Thyroid gland (tissue), 4 donors: ENCODE data around the gene MIS18A. TPM values are rescaled to one million over a fixed set of nuclear protein-coding genes. Genes with fewer than 3 reads are reported as not detected.
A peak's percentile ranks its signal among the peaks of the same experiment; 100 is the strongest.

ENCODE experiments used
- DNase-seq, 2 donors: peaks; one replicate each; pipeline ENCODE4 v3.0.0-alpha.2; 2019
- H3K27ac ChIP-seq, 3 donors: fragments of 200-600 bp; sonication (generic); 1 replicate in 2 of 3; 2 replicates in 1 of 3; pipeline ENCODE4 v1.5.1; 2016 to 2019; ENCODE audit warnings: mild to moderate bottlenecking in 1 of 3, moderate library complexity in 1 of 3
- H3K27me3 ChIP-seq: fragments of 200-600 bp; sonication (generic); one replicate; pipeline ENCODE4 v1.5.1; 2019
- H3K36me3 ChIP-seq, 2 donors: fragments of 200-600 bp; sonication (generic); one replicate each; pipeline ENCODE4 v1.5.1; 2016 to 2019
- H3K4me1 ChIP-seq, 2 donors: fragments of 200-600 bp; sonication (generic); one replicate each; pipeline ENCODE4 v1.5.1; 2017 to 2019
- H3K4me3 ChIP-seq, 3 donors: fragments of 200-600 bp; sonication (generic); replicated peaks in 1 of 3; 1 replicate in 2 of 3; 2 replicates in 1 of 3; pipeline ENCODE4 v1.5.1; 2016; ENCODE audit warnings: mild to moderate bottlenecking in 1 of 3
- H3K9me3 ChIP-seq: fragments of 200-600 bp; sonication (generic); one replicate; pipeline ENCODE4 v1.5.1; 2017
- CTCF ChIP-seq, 6 experiments: fragments of 200-600 bp in 3 of 6; fragments of 450-650 bp in 3 of 6; sonication (generic) in 3 of 6; IDR thresholded peaks; one replicate each; pipeline ENCODE4 v1.5.1; 2016 to 2019; ENCODE audit warnings: antibody characterized with exemption in 6 of 6, mild to moderate bottlenecking in 2 of 6, inconsistent platforms in 1 of 6, moderate library complexity in 1 of 6
- POLR2A ChIP-seq, 2 donors: fragments of 450-650 bp; IDR thresholded peaks; one replicate each; pipeline ENCODE4 v1.6.1; 2017; ENCODE audit warnings: antibody characterized with exemption in 2 of 2, mild to moderate bottlenecking in 2 of 2, moderate library complexity in 1 of 2
- WGBS, 2 donors: methylation state at CpG; one replicate each; pipeline ENCODE4 v1.1.5; 2017; 5-methylcytosine and 5-hydroxymethylcytosine counted together
- intact Hi-C: fragments of 100-400 bp; cut with DNase I; formaldehyde crosslinking; loops from one replicate; pipeline ENCODE4 v1.15.1; 2023
- total RNA-seq, 4 donors: library from RNA; depleted of rRNA; stranded (reverse); fragments of >200 nt; gene quantifications; one replicate each; pipeline ENCODE4 v1.2.3, GENCODE V29; 2016

MIS18A gene, protein sequence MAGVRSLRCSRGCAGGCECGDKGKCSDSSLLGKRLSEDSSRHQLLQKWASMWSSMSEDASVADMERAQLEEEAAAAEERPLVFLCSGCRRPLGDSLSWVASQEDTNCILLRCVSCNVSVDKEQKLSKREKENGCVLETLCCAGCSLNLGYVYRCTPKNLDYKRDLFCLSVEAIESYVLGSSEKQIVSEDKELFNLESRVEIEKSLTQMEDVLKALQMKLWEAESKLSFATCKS
- total RNA-seq = 1 to 10 TPM; 4.8 to 7.1 (median 7.0) TPM

DNA sequence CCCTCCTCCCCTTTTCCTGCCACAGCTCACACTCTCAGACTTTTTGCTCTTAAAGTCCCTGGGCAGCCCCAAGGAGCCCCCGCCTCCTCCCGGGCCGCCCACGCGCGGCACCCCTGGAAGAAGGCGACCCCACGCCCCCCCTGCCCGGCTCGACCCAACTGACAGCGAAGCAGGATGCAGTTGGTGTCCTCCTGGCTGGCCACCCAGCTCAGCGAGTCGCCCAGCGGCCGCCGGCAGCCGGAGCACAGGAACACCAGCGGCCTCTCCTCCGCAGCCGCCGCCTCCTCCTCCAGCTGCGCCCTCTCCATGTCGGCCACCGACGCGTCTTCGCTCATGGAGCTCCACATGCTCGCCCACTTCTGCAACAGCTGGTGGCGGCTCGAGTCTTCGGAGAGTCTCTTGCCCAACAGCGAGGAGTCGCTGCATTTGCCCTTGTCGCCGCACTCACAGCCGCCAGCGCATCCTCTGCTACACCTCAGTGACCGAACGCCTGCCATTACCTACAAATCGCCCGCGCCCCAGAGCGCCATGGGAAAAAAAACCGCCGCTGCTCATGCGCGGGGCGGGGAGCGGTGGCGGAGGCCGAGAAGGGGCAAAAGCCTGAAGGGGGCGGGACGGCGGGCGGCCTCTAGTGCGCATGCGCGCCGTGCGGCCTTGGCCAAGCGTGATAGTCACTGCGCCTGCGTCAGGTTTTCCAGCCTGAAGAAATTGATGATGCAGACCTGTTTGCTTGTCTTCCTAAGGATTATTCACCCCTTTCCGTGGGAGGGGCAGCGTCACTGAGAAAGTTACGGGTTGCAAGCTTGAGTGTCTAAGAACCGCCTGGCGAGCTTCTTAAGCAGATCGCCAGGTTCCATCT lies at the start of gene MIS18A:
TSS of gene MIS18A (minus strand) at position 532 of the 859 bp plus-strand sequence. CDS start at position 497, 35 bp downstream.
- peak within 1 kb of the TSS; percentile 50 to 74 (median 51) for H3K27ac ChIP-seq
- 0% methylated on average over 38 to 40 of the region's 69 CpGs for WGBS, 2 donors
- intact Hi-C loops = no loop called here

GRCh38 chr21:32328595-32328994 lies 49.7 kb upstream of the MIS18A start:
- WGBS, 2 donors = 67 to 68% methylated on average over 3 of the region's 3 CpGs
- no peak for DNase-seq
- H3K27me3 ChIP-seq = no peaks in the 10 kb centered on the region
- H3K36me3 ChIP-seq = peaks cover 18 to 20% of the 10 kb centered on the region in 2 donors
- no peak for TF ChIP-seq CTCF (IDR thresholded peaks at IDR 0.05)
- TF ChIP-seq POLR2A (IDR thresholded peaks at IDR 0.05) = no peak
- intact Hi-C loops = no loop called here
- H3K27ac ChIP-seq = peak overlapping the region; percentile 34 to 67 (median 50)
- H3K9me3 ChIP-seq = no peaks in the 10 kb centered on the region
- peaks cover 6 to 7% of the 10 kb centered on the region in 2 donors for H3K4me1 ChIP-seq
- no peak overlapping the region for H3K4me3 ChIP-seq

More for the DNA sequence above, at the start of gene MIS18A:
- peak within 1 kb of the TSS; percentile 45 to 81 (median 64) for H3K4me3 ChIP-seq
- peak; percentile 94 to 97 for DNase-seq
- H3K9me3 ChIP-seq = no peaks in the 10 kb centered on the region
- H3K27me3 ChIP-seq = no peaks in the 10 kb centered on the region
- H3K4me1 ChIP-seq = peaks cover 13 to 18% of the 10 kb centered on the region in 2 donors
- peak in 1 of 2 donors; percentile 69 for TF ChIP-seq POLR2A (IDR thresholded peaks at IDR 0.05)
- TF ChIP-seq CTCF (IDR thresholded peaks at IDR 0.05) = peak in 1 of 6 experiments; percentile 35
- H3K36me3 ChIP-seq = no peaks in the 10 kb centered on the region

- H3K9me3 ChIP-seq = no peaks in the 10 kb centered on the region
- no peaks in the 10 kb centered on the region for H3K27me3 ChIP-seq
- TF ChIP-seq CTCF (IDR thresholded peaks at IDR 0.05) = no peak
- no peak for TF ChIP-seq POLR2A (IDR thresholded peaks at IDR 0.05)
- 51 to 57% methylated on average over 8 of the region's 8 CpGs for WGBS, 2 donors
- DNase-seq = peak; percentile 74 to 78
- peaks cover 37 to 42% of the 10 kb centered on the region in 2 donors for H3K36me3 ChIP-seq
- peaks cover 6 to 7% of the 10 kb centered on the region in 2 donors for H3K4me1 ChIP-seq
- intact Hi-C loops = no loop called here
- H3K27ac ChIP-seq = no peak overlapping the region
- H3K4me3 ChIP-seq = no peak overlapping the region
Measured at GRCh38 chr21:32325706-32326105, 46.9 kb upstream of the MIS18A start.

DNA sequence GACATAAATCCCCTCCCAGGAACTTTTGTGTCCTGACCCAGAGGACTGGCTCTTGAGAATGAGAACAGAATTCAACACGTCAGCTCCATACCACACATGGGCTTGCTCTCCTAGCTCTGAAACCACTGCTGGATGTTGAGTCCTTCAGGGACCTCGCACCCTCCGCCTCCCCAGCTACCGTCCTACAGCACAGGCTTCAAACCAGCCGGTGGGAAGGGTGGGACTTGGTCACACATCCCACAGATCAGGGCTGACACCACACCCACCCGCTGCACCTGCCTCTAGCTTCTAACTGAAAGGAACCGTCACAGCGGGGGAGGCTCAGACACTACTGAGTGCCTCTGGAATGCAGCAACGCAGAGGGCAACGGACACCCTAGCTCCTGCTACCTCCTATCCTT lies 43.8 kb upstream of the MIS18A start:
- H3K27ac ChIP-seq = no peak overlapping the region
- H3K27me3 ChIP-seq = no peaks in the 10 kb centered on the region
- H3K9me3 ChIP-seq = no peaks in the 10 kb centered on the region
- peaks cover 53 to 64% of the 10 kb centered on the region in 2 donors for H3K36me3 ChIP-seq
- TF ChIP-seq POLR2A (IDR thresholded peaks at IDR 0.05) = no peak
- TF ChIP-seq CTCF (IDR thresholded peaks at IDR 0.05) = no peak
- WGBS, 2 donors = 94 to 95% methylated on average over 9 to 10 of the region's 10 CpGs
- no peak overlapping the region for H3K4me3 ChIP-seq
- no peak for DNase-seq
- intact Hi-C loops = no loop called here
- H3K4me1 ChIP-seq = peaks cover 6 to 7% of the 10 kb centered on the region in 2 donors
